ENCODE data around the gene JPH2.

DNA sequence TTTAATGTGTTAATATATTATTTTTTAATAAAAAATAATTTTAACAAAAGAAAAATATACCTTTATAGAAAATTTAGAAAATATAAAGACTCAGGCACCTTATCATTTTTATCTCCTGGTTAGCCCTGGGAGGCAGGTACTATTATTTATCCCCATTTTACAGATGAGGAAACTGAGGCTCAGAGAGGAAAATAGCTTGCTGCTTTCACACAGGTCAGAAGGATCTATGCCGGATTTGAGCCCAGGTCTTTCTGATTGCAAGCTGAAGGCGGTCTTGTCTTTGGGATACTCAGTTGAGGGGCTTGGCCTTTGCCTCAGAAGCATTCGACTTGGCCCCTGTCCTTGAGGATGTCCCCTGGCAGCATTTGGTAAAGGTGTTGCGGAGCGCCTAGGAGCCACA lies 35.0 kb upstream of the JPH2 start:
- TF ChIP-seq, protein P1, sequence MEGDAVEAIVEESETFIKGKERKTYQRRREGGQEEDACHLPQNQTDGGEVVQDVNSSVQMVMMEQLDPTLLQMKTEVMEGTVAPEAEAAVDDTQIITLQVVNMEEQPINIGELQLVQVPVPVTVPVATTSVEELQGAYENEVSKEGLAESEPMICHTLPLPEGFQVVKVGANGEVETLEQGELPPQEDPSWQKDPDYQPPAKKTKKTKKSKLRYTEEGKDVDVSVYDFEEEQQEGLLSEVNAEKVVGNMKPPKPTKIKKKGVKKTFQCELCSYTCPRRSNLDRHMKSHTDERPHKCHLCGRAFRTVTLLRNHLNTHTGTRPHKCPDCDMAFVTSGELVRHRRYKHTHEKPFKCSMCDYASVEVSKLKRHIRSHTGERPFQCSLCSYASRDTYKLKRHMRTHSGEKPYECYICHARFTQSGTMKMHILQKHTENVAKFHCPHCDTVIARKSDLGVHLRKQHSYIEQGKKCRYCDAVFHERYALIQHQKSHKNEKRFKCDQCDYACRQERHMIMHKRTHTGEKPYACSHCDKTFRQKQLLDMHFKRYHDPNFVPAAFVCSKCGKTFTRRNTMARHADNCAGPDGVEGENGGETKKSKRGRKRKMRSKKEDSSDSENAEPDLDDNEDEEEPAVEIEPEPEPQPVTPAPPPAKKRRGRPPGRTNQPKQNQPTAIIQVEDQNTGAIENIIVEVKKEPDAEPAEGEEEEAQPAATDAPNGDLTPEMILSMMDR (IDR thresholded peaks at IDR 0.05; ENCODE audit: low read depth, low read length), result no peak
- no peak for TF ChIP-seq POLR2A (IDR thresholded peaks at IDR 0.05; ENCODE audit: extremely low read depth, insufficient read length)
